Fibroblast of upper back skin (primary cell): ENCODE measurements around the gene FOXD1.
"Not testable (repeated sequence)": the region's sequence is repeated elsewhere in the genome, so short reads cannot be mapped to it uniquely, and the experiment has no call there.

ENCODE experiments used
- DNase-seq: peaks from one replicate; pipeline ENCODE4 v3.0.0-alpha.2; 2013

FOXD1 gene

DNA sequence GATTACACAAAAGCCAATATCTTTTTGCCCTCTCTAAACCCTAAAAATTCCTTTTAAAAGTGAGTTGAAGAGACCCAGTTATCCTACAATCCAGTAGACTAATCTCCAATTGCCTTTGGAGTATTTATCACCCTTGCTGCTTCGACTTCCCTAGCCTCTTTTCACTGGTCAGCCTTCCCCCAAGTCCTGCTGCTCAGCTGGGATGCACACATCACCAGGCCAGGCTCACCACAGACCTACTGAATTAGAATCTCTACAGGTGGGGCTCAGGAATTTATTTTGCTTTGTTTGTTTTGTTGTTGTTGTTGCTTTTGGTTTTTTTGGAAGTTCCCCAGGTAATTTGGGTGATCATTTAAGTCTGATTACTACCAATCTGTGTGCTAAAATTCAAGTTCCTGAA is 11.6 kb upstream of the FOXD1 start:
- DNase-seq, result no peak

- peak; percentile 67 for DNase-seq
These were observed 10.8 kb upstream of the FOXD1 start for GRCh38 chr5:73459366-73459765.

DNA sequence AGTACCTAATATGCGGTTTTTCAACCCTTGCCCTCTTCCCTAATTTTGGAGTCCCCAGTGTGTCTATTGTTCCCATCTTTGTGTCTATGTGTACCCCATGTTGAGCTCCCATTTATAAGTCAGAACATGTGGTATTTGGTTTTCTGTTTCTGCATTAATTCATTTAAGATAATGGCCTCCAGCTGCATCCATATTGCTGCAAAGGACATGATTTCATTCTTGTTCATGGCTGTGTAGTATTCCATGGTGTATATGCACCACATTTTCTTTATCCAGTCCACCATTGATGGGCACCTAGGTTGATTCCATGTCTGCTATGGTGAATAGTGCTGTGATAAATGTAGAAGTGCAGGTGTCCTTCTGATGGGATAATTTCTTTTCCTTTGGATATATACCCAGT is 7.9 kb upstream of the FOXD1 start:
- not testable (repeated sequence) for DNase-seq

- DNase-seq, result peak; percentile 50
These were observed 5.9 kb upstream of the FOXD1 start for GRCh38 chr5:73454379-73455036.

- no peak for DNase-seq
These were observed 3.6 kb upstream of the FOXD1 start for GRCh38 chr5:73452215-73452614.

DNA sequence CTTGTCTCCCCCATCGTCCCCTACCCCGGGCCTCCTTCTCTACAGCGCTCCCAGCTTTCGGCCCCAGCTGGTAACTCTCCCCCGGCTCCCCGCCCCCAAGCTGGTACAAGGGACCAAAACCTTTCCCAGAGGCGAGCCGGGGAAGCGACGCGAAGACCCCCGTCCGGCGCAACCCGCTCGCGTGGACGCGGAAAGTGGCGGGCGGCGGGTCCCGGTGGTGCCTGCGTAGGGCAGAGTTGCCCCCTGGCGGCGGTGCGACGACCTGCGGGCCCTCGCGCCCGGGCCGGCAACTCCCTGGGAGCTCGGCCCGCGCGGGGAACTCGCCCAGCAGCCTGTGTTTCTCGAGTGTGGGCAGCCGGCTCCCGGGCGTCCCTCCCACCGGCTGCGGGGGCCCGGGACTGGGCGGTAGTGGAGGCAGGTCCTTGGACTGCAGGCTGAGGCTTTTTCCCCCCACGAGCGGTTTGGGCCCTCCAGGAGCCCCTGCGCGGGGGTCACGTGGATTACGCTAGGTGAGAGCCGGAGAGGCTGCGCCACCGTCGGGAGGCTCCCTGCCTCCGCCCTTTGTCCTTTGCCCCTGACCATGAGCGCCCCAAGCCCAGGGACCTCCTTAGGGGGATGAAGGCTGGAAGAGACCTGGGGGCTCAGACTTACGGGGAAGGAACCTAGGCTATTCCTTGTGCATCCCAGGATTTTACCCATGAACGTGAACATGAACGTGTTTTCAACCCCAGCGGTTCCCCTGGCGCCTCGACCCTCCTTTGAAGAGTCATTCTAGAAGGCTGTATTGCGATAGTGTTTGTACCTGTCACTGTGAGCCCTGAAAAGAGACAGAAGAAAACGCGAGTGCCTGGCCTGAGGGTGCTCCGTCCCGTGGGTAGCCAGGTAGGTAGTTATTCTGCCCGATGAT is 2.9 kb upstream of the FOXD1 start:
- DNase-seq, result peak; percentile 61

GRCh38 chr5:73450672-73451223 is 2.2 kb upstream of the FOXD1 start:
- DNase-seq, result peak; percentile 36

DNA sequence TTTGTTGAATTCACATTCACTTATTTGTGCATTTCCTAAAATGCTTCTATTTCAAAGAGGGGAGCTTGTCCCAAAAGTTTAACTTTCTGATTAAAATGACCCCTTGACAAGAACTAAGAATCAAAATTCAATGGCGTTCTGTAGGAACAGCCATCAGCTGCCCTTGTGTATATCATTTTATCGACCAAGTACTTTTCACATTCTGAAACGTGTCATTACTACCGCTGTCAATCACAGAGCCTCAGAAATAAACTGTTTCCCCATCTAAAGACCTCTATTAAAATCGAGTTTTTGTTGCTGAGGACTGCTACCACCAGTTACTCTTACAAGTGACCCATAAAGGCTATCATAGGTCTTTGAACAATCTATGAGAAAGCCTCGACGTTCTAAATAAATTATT is 1.6 kb upstream of the FOXD1 start:
- no peak for DNase-seq

GRCh38 chr5:73447530-73448462 is 781 bp downstream of the FOXD1 start:
- DNase-seq, result peak; percentile 78

DNA sequence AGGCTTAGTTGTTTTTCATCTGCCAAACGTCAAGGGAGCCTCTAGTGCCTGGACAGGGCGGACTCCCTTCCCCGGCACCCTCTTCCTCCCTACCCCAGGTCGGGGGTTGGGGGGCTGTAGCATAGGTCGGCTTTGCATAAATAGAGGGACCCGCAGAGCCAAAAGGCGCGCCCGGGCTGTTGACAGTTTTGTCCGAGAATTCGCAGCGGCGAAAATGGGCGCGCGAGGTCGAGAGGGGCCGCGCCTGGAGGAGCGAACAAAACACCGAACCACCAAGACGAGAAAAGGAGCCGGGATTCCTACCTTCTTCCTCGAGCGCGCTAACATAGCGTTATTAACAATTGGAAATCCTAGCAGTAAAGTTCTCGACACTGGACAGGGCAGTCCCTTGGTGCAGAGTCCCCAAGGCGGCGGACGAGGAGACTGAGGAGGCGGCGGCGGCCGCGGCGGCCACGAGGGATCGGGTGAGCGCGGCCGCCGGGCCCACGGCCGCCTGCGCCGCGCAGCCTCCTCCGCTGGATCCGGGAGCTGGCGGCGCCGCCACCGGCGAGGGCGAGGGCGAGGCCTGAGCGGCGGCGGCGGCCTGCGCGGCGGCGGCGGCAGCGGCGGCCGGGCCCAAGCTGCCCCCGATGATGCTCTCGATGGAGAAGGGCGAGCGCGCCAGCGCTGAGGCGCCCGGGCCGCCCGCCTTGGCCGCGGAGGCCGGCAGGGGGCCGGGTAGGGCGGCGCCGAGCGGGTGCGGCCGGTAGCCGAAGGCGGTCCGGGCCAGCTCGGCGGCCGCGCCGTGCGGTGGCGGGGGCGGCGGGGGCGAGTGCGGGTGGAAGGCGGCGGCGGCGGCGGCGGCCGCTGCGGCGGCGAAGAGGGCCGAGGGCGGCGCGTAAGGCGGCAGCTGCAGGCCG is 1.7 kb downstream of the FOXD1 start:
- no peak for DNase-seq

- no peak for DNase-seq
These were observed 2.6 kb downstream of the FOXD1 start for GRCh38 chr5:73445665-73446630.

GRCh38 chr5:73444499-73445438 is 3.8 kb downstream of the FOXD1 start:
- peak; percentile 39 for DNase-seq

GRCh38 chr5:73443829-73444498 is 4.6 kb downstream of the FOXD1 start:
- DNase-seq, result no peak

DNA sequence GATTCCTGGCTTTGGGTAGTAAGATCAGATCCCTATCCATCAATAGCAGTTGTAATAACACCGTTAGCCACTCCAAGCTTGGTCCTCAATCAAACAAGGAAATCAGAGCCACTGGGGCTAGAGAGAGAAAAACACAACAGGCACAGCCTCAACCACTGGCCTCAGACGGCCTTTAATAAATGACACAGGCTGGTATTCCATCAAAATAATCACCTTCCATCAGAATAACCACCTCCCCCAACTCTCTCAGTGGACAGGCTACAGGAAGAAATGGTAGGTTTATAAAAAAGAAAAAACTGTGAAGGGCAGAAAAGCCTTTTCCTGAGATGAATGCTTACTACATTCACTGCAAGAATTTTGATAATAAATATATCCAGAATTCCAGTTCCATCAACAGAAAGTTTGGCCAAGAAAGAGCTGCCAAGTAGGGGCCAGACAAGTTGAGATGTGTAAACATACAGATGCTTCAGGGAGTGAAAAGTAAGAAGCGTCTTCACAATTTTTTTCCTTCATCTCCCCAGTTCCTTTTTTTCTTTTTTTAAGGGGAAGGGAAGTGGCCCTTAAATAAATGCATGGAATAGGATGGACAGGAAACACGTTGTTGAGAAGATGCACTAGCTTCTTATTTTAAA is 5.5 kb downstream of the FOXD1 start:
- peak; percentile 46 for DNase-seq

DNA sequence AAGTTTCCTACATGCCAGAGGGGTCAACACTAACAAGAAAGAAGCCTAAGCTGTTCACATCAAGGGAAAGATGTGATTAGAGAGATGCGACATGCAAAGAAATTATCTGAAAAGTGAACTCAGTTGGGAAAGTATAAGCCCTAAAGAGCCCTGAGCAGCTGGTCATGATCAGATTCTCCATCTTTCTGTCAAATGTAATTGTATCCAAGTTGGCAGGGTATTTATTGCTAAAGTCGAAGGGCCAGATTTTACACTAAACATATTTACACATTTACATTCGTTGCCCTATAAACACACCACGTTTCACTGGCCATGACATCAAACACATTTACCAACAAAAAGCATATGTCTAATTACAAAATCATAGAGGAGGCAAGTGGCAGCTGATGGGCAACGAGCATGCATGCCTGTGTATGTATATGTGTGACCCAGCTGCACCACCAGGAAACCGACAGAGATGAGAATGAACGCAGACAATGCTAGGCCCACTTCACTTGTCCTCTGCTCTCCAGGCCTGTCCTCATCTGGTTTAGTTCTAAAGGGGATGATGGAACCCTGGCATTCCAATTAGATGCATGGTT is 6.3 kb downstream of the FOXD1 start:
- peak; percentile 33 for DNase-seq

DNA sequence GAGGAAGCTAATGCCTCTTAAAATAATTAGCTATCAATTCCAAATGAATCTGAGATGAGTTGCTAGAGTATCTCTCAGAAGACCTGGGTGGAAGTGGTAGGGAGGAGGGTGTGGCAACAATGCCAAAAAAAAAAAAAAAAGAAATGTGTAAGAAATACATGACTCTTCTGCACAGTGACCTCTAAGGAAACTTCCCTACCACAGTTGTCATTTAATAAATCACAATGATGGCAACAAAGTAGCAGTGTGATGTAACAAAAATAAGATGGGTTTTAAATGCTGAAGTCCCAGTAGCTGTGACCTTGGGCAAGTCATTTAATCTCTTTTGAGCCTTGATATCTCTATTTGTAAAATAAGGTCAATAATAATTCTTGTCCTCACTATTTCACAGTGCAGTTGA is 7.2 kb downstream of the FOXD1 start:
- peak; percentile 35 for DNase-seq

- peak; percentile 58 for DNase-seq
These were observed 8.3 kb downstream of the FOXD1 start for GRCh38 chr5:73440262-73440661.
